ENCODE measurements around the gene ARF6.
"Not testable (repeated sequence)": the region's sequence is repeated elsewhere in the genome, so short reads cannot be mapped to it uniquely, and the experiment has no call there.

The ARF6 gene

GRCh38 chr14:49892636-49893308 is at the start of gene ARF6:
Gene ARF6, plus strand, starts transcription at chr14:49893082. Its CDS starts 655 bp downstream, at chr14:49893737.
- peak; percentile 92 to 93 for DNase-seq (ENCODE audit: low read depth in 2 of 2)

- no peak for DNase-seq (ENCODE audit: low read depth in 2 of 2)
Measured at GRCh38 chr14:49849213-49849847, 43.6 kb upstream of the ARF6 start.

GRCh38 chr14:49851813-49852212 is 41.1 kb upstream of the ARF6 start:
- DNase-seq (ENCODE audit: low read depth in 2 of 2), result no peak

GRCh38 chr14:49852301-49853157 is 40.4 kb upstream of the ARF6 start, which contains the start of gene NEMF:
Gene NEMF, minus strand, starts transcription at chr14:49852788. Its CDS starts 35 bp downstream, at chr14:49852753.
- DNase-seq (ENCODE audit: low read depth in 2 of 2), result peak; percentile 73 to 75

DNA sequence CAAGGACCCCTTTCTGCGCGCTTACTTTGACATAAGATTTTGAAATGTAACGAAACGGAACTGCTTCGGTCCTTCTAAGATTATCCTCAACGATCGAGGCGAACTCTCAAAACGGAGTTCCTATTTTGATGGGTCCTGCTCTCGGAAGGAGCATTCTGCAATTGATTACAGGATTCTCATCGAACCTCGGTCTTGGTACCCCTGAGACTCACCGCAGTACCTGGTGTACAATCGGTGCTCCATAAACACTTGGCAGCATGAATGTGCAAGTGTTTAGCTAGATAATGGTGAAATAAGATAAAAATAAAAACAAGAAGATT is 39.8 kb upstream of the ARF6 start:
- DNase-seq (ENCODE audit: low read depth in 2 of 2), result no peak

DNA sequence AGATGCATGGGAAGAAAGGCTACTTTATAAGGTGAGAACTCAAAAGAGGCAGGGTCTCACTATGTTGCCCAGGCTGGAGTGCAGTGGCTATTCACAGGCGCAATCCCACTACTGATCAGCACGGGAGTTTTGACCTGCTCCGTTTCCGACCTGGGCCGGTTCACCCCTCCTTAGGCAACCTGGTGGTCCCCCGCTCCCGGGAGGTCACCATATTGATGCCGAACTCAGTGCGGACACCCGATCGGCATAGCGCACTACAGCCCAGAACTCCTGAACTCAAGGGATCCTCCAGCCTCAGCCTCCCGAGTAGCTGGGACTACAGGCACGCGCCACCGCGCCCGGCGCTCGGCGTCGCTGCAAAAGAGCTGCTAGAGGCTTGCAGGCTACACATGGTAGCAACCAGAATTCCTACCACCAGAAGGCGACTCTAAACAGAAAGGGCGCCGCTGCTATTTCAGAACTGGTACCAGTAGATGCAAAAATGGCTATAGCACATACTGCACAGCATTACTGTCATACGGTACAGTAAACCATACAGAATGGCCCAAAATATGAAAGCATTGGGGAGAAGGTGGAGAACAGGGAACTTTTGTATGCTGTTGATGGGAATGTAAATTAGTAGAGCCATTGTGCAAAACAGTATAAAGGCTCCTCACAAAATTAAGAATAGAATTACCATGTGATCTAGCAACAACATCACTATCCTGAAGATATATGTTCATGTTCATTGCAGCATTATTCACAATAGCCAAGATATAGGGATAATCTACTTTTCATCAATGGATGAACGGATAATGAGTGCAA is 39.1 kb upstream of the ARF6 start:
- DNase-seq (ENCODE audit: low read depth in 2 of 2), result peak; percentile 44 to 47

DNA sequence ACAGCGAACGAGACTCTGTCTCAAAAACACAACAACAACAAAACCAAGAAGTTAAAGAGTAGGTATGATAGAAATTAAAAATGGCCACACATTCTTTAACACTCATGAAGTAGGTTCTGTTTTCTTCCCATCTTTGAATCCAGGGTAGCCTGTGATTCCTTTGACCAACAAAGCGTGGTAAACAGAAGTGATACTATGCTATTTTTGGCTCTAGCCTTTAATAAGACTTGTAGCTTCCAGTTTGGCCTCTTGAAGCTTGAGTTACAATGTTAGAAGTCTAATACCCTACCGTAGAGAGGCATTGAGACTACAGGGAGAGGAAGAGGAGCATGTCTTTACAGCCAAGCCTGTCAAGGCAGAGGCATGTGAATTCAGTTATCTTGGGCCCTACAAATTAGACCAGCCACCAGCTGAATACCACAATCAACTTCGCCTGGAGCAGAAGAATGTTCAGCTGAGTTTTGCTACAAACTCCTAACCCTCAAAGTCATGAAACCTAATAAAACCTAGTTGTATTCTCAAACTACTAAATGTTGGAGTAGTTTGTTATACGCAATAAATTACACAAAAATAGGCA is 35.4 kb upstream of the ARF6 start:
- no peak for DNase-seq (ENCODE audit: low read depth in 2 of 2)

GRCh38 chr14:49858383-49858782 is 34.5 kb upstream of the ARF6 start:
- no peak for DNase-seq (ENCODE audit: low read depth in 2 of 2)

DNA sequence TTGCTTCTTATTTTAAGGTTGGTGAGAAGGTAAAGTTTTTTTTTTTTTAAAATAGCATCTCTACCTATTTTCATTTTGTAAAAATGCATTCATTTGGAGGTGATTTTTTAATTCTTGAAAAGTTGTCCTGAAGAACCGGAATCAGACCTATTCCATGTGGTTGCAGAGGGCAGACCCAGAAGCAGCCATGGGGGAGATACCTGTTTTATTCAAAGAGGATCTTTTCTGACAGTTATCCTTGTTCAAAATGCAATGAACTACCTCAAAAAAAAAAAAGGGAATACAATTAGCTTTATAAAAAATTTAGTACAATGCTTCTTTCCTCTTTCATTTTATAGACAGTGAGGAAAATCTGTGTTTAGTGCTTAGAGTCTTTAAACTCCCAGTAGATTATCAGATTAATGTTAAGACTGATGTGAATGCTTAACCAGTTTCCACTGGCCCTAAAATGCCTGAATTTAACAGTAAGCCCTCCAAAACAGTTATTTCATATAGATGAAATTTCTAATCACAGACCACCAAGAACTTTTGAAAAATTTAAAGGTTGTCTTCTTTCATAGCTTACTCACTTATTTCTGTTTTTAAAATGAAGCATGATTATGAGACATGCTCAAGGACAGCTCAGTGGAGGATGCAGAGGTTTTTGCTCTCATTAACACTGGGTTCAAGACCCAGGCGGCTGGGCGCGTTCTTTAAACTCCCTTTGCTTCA is 31.7 kb upstream of the ARF6 start:
- no peak for DNase-seq (ENCODE audit: low read depth in 2 of 2)

DNA sequence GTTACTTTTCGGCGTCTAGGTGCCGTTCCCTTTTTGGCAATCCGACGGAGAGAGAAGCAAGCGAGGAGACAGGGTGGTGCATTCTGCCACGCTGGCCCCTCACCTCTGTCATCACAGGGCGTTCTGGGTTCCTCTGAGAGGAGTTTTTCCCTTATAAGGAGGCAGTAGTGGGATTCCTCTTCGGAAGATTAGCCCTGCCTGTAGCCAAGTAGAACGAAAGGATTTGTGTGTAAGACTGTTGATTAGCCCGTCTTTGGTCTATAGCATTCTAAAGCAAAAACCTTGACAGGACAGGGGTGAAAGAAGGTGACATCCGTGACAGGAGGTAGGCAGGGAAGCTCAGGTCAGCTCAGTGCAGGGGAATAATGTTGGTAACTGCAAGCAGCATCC is 31.2 kb upstream of the ARF6 start:
- peak; percentile 87 to 90 for DNase-seq (ENCODE audit: low read depth in 2 of 2)

GRCh38 chr14:49862089-49862673 is 30.7 kb upstream of the ARF6 start:
- DNase-seq (ENCODE audit: low read depth in 2 of 2), result peak; percentile 73 to 74

DNA sequence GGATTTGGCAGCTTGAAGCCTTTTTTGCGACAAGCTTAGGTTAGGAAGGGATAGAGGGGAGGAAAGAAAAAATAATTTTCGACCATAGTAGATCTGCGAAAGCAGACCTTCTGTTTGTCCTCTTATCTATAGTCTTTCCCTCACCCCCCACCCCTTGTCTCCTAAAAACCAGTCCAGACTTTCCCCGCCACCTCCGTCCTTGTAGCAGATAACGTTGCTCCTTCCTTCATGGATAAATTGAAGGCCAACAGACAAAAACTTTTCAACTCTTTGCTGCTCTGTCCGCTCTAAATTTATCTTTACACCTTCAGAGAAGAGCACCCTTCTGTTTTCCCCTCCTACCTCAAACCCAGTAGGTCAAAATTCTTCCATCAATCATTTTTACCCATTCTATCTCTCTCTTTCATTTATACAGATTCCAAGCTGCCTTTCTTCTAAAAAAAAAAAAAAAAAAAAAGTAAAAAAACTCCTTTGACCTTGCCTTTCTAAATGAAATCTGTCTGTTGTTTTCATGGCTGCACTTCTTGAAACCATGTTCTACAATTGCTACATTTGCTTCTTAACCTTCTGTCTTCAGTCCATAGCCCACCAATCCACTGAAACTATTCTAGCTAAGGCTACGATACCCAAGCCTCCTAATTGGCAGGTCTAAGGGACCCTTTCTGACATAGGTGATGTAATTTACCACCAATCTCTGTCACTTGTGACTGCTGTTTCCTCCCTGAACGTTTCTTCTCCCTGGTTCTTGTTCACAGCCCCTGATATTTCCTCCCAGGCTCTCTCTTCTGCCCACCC is 29.2 kb upstream of the ARF6 start:
- DNase-seq (ENCODE audit: low read depth in 2 of 2), result no peak

DNA sequence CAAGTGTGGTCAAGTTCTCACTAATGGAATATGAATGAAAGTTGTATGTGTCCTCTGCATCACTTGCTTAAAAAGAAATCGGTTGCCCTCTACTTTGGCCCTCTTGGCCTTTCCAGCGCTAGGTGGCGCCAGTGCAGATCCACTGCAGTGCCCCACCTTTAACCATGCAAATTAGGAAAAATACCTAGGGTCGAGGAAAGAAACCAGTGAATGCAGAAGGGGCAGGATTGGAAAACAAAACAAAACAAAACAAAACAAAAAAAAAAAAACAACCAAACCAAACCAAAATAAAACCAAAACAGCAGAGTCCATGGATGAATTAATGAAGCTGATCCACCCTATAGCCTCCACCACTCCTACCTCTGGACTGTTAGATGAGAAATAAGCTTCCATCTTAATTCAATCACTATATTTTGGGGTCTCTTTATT is 27.4 kb upstream of the ARF6 start:
- no peak for DNase-seq (ENCODE audit: low read depth in 2 of 2)

DNA sequence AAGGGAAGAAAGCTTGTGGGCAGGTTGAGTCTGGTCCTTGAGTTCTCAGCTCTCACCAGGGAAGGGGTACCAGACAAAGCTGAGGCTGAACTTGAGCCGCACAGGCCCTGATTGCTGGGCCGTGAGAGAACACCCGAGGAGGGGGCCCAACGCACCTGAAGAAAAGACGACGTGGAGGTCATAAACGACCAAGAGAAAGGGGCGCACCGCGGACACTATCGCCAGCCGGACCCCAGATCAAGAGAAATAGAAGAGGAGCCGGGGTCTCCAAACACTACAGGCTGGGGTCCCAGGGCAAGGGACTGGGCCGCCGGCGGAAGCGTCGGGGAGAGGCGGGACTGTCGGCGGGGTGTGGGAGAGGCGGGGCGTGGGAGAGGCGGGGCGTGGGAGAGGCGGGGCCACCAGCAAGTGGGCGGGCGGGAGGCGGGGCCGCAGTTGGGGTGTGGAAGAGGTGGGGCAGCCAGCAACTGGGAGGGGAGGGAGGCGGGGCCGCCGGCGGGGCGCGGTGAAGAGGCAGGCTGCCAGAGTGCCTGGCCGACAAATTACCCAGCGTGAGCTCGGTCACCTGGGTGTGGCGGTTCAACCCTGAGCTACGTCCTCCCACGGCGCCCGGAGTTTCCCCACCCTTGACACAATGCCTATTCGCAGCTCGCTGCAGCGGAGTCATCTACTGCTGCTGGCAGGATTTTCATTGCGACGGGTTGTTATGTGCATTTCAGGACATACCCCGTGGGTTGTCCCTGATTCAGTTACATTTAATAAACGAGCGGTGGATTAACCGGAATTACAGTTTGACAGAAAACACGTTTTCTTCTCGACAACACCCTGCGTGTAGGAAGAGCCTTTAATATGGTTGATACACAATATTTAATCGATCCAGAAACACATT is 24.8 kb upstream of the ARF6 start:
- peak; percentile 69 to 77 for DNase-seq (ENCODE audit: low read depth in 2 of 2)

- DNase-seq (ENCODE audit: low read depth in 2 of 2), result no peak
Measured at GRCh38 chr14:49868720-49869114, 24.2 kb upstream of the ARF6 start.

DNA sequence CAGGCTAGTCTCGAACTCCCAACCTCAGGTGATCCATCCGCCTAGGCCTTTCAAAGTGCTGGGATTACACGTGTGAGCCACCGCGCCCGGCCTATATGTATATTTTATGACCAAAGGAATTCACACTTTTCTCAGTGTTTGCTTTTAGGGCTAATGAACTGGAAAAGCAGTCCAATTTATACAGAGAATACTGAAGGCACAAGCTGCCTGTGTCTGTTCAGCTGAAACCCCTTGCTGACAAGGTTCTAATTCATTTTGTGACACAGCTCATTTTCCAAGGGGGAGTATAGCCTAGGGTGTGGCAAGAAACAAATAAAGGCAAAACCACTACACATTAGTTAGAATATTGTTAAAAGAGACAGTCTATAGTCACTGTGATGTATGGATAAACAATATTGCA is 22.0 kb upstream of the ARF6 start:
- no peak for DNase-seq (ENCODE audit: low read depth in 2 of 2)

DNA sequence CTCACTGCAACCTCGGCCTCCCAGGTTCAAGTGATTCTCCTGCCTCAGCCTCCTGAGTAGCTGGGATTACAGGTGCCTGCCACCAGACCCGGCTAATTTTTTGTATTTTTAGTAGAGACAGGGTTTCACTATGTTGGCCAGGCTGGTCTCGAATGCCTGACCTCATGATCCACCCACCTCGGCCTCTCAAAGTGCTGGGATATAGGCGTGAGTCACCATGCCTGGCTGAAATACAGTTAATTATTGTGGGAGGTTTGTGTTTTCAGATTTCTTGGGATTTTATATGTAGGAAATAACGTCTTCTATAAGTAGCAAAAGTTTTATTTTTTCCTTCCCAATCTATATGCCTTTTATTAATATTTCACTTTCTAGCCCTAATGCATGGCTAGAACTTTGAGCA is 19.3 kb upstream of the ARF6 start:
- DNase-seq (ENCODE audit: low read depth in 2 of 2), result not testable (repeated sequence)

GRCh38 chr14:49875640-49876198 is 17.2 kb upstream of the ARF6 start:
- no peak for DNase-seq (ENCODE audit: low read depth in 2 of 2)

All from fibroblast of skin of left biceps (primary cell).